Adrenal gland (tissue), 5 donors: Measurements from ENCODE around the gene LRP1.

Experiments
- POLR2A ChIP-seq, 2 donors: fragments of 450-650 bp; IDR thresholded peaks; one replicate each; pipeline ENCODE4 v1.6.1; 2017; ENCODE audit warnings: antibody characterized with exemption in 2 of 2, mild to moderate bottlenecking in 2 of 2, moderate library complexity in 1 of 2
- TF ChIP-seq, protein P1 (sequence below), 6 experiments: fragments of 450-650 bp in 4 of 6; fragments of 200-600 bp in 2 of 6; sonication (generic) in 1 of 6; IDR thresholded peaks; 1 replicate in 5 of 6; 2 replicates in 1 of 6; pipeline versions ENCODE4 v1.5.1 to v1.8.0; 2016 to 2021; ENCODE audit warnings: antibody characterized with exemption in 6 of 6, mild to moderate bottlenecking in 2 of 6, moderate library complexity in 1 of 6
- donor health status: DM: no; HTN: no; CAD: no.

DNA sequence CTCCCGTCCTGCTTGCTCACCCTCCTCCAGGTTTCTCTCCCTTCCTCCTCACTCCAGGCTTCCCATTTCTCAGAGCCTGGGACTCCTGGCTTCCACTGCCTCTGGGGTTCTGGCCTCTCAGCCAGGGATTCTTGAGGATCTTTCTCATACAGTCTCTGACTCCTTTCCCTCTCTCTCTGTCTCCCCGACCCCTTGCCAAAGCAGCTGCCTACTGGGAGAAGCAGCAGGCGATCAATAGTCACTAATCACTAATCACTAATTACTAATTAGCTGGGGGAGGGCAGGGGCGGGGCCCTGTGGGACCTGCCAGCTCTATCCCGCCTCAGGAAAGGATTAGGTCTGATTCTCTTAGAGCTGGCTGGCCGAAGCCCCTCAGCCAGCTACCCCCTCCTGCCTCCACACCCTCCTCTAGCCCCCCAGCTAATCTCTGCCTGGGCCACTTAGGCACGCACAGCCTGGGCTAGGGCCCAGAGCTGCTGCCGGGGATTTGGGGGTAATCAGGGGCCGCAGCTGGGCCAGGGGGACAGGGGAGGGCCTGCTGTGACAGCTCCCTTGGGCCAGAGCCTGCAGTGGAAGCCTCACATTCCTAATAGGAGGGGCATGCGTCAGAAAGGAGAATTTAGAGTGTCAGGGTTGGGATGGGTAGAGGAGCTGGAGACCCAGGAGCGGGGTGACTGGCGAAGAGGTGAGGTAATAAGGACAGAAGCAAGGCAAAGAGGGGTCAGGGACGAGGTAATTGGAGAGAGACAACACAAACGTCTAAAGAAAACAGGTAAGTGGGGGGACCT, 91.1 kb downstream of the LRP1 start:
- TF ChIP-seq, protein P1, sequence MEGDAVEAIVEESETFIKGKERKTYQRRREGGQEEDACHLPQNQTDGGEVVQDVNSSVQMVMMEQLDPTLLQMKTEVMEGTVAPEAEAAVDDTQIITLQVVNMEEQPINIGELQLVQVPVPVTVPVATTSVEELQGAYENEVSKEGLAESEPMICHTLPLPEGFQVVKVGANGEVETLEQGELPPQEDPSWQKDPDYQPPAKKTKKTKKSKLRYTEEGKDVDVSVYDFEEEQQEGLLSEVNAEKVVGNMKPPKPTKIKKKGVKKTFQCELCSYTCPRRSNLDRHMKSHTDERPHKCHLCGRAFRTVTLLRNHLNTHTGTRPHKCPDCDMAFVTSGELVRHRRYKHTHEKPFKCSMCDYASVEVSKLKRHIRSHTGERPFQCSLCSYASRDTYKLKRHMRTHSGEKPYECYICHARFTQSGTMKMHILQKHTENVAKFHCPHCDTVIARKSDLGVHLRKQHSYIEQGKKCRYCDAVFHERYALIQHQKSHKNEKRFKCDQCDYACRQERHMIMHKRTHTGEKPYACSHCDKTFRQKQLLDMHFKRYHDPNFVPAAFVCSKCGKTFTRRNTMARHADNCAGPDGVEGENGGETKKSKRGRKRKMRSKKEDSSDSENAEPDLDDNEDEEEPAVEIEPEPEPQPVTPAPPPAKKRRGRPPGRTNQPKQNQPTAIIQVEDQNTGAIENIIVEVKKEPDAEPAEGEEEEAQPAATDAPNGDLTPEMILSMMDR (IDR thresholded peaks at IDR 0.05) = no peak
- no peak for TF ChIP-seq POLR2A (IDR thresholded peaks at IDR 0.05)
